Activated CD4-positive, alpha-beta memory T cell treated with anti-CD3 and anti-CD28 coated beads for 36 hours (primary cell): ENCODE data around the gene TAMALIN. TPM values are rescaled to one million over a fixed set of nuclear protein-coding genes. Genes with fewer than 3 reads are reported as not detected.
A peak's percentile ranks its signal among the peaks of the same experiment; 100 is the strongest.

Source experiments
- CTCF ChIA-PET: fragments of 350-600 bp; sonication (Branson Sonifier 250); formaldehyde crosslinking; loops from one replicate; lab custom pipeline; 2021; ENCODE audit warnings: antibody characterized with exemption, inconsistent platforms; lab: Charles Lee
- POLR2A ChIA-PET: fragments of 350-600 bp; sonication (Branson Sonifier 250); formaldehyde crosslinking; loops from one replicate; lab custom pipeline; 2021; ENCODE audit warnings: antibody characterized with exemption; lab: Charles Lee
- DNase-seq: peaks from one replicate; pipeline ENCODE4 v3.0.0-alpha.2; 2020
- H3K27ac Mint-ChIP-seq: one replicate; pipeline ENCODE4 v1.8.0; 2021; ENCODE audit warnings: mixed read lengths
- H3K27me3 Mint-ChIP-seq: one replicate; pipeline ENCODE4 v1.8.0; 2021; ENCODE audit warnings: mixed read lengths
- H3K36me3 Mint-ChIP-seq: one replicate; pipeline ENCODE4 v1.8.0; 2021; ENCODE audit warnings: mixed read lengths
- H3K4me1 Mint-ChIP-seq: one replicate; pipeline ENCODE4 v1.8.0; 2021; ENCODE audit warnings: low read depth, mixed read lengths
- H3K4me3 Mint-ChIP-seq: one replicate; pipeline ENCODE4 v1.8.0; 2021; ENCODE audit warnings: mild to moderate bottlenecking, mixed read lengths
- H3K9me3 Mint-ChIP-seq: one replicate; pipeline ENCODE4 v1.8.0; 2021; ENCODE audit warnings: mixed read lengths
- intact Hi-C: fragments of 100-400 bp; cut with micrococcal nuclease; formaldehyde crosslinking; loops from one replicate; pipeline ENCODE4 v1.15.1; 2023
- total RNA-seq, 2 experiments: library from RNA; stranded (reverse); gene quantifications; one replicate each; pipeline ENCODE4 v1.2.3, GENCODE V29; 2021

Gene TAMALIN
- total RNA-seq, 2 experiments from 2014 or later = 15.1 to 18.7 TPM

DNA sequence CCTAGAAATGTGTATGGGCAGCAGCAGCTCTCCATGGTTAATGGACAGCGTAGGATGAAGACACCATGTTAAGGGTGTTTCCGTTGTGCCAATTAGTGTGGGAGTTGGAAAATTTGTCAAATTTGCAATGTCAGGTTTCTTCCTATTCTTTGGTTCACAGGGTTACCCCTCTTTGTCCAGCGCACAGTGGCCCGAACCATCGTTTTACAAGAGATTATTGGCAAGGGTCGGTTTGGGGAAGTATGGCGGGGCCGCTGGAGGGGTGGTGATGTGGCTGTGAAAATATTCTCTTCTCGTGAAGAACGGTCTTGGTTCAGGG lies 26.0 kb upstream of the TAMALIN start:
- Mint-ChIP-seq H3K4me1 (peaks cover 29% of the 10 kb centered on the region), H3K9me3 (no peaks in the 10 kb centered on the region), H3K36me3 (peaks cover 37% of the 10 kb centered on the region), H3K4me3 (no peak overlapping the region), H3K27me3 (no peaks in the 10 kb centered on the region), H3K27ac (peak overlapping the region; percentile 57)
- intact Hi-C loops = loop anchor here (1.0 kb wide), 1 partner anchor 54 kb away; no protein-coding TSS in a partner anchor
- ChIA-PET CTCF (interaction anchor here (0.6 to 2.2 kb wide), 23 partner anchors 10 to 885 kb away, joined by 3 to 32 read pairs (median 4); partner anchors contain the start of genes ACVRL1 and ANKRD33), POLR2A (interaction anchor here (1.0 kb wide), 1 partner anchor 10 kb away, joined by 3 read pairs; no protein-coding TSS in a partner anchor)
- no peak for DNase-seq

GRCh38 chr12:51984657-51985056 lies 22.1 kb upstream of the TAMALIN start:
- POLR2A ChIA-PET = no interaction called here
- no peak for DNase-seq
- CTCF ChIA-PET = interaction anchor here (1.3 to 2.8 kb wide), 8 partner anchors 9 to 109 kb away, joined by 4 to 13 read pairs (median 7); partner anchors contain the start of gene ATG101
- H3K27ac Mint-ChIP-seq = no peak overlapping the region
- H3K9me3 Mint-ChIP-seq = no peaks in the 10 kb centered on the region
- peaks cover 20% of the 10 kb centered on the region for H3K36me3 Mint-ChIP-seq
- no peaks in the 10 kb centered on the region for H3K27me3 Mint-ChIP-seq
- no peak overlapping the region for H3K4me3 Mint-ChIP-seq
- intact Hi-C loops = no loop called here
- H3K4me1 Mint-ChIP-seq = peaks cover 13% of the 10 kb centered on the region

GRCh38 chr12:51985154-51985835 lies 21.5 kb upstream of the TAMALIN start:
- Mint-ChIP-seq H3K36me3 (peaks cover 20% of the 10 kb centered on the region), H3K9me3 (no peaks in the 10 kb centered on the region)

DNA sequence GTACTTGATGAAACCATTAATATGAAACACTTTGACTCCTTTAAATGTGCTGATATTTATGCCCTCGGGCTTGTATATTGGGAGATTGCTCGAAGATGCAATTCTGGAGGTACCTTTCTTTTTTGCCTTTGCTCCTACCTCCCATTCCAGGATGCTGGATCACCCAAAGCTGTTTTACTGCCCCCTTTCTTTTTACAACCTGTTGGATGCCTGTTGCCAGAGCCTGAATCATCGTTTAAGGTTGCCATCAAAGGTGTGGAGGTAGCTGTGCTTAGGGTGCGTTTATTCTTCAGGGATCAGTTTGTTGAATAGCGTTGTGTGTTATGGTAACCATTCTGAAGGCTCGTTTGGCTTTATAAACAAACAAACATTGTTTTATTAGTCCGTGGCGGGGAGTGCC lies 19.9 kb upstream of the TAMALIN start:
- CTCF ChIA-PET = interaction anchor here (14.4 kb wide), 1 partner anchor 37 kb away, joined by 399 read pairs; no protein-coding TSS in a partner anchor
- Mint-ChIP-seq H3K36me3 (peaks cover 16% of the 10 kb centered on the region), H3K9me3 (no peaks in the 10 kb centered on the region), H3K4me1 (no peaks in the 10 kb centered on the region), H3K4me3 (no peak overlapping the region), H3K27me3 (no peaks in the 10 kb centered on the region), H3K27ac (no peak overlapping the region)
- POLR2A ChIA-PET = no interaction called here
- intact Hi-C loops = no loop called here
- no peak for DNase-seq

More at GRCh38 chr12:51985154-51985835, 21.5 kb upstream of the TAMALIN start:
- no peak for DNase-seq
- Mint-ChIP-seq H3K27me3 (no peaks in the 10 kb centered on the region), H3K27ac (no peak overlapping the region), H3K4me1 (peaks cover 6% of the 10 kb centered on the region), H3K4me3 (no peak overlapping the region)
- intact Hi-C loops = no loop called here
- ChIA-PET POLR2A (interaction anchor here (0.8 kb wide), 1 partner anchor 37 kb away, joined by 3 read pairs; no protein-coding TSS in a partner anchor), CTCF (interaction anchor here (1.5 to 2.8 kb wide), 6 partner anchors 14 to 85 kb away, joined by 4 to 13 read pairs (median 7); partner anchors contain the start of gene ATG101)

GRCh38 chr12:51992246-51992645 lies 14.5 kb upstream of the TAMALIN start:
- peaks cover 5% of the 10 kb centered on the region for H3K4me1 Mint-ChIP-seq
- no peaks in the 10 kb centered on the region for H3K27me3 Mint-ChIP-seq
- ChIA-PET POLR2A (no interaction called here), CTCF (interaction anchor here (0.7 to 14.4 kb wide), 16 partner anchors 11 to 132 kb away, joined by 3 to 399 read pairs (median 6); partner anchors contain the start of genes NR4A1 and TAMALIN)
- no peaks in the 10 kb centered on the region for H3K9me3 Mint-ChIP-seq
- H3K4me3 Mint-ChIP-seq = no peak overlapping the region
- H3K27ac Mint-ChIP-seq = no peak overlapping the region
- peaks cover 2% of the 10 kb centered on the region for H3K36me3 Mint-ChIP-seq
- intact Hi-C loops = no loop called here
- DNase-seq = no peak

DNA sequence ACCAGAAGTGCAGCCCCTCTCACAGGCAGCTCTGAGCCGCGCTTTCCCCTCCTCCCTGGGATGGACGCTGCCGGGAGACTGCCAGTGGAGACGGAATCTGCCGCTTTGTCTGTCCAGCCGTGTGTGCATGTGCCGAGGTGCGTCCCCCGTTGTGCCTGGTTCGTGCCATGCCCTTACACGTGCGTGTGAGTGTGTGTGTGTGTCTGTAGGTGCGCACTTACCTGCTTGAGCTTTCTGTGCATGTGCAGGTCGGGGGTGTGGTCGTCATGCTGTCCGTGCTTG lies 12.3 kb upstream of the TAMALIN start:
- no peak for DNase-seq
- CTCF ChIA-PET = interaction anchor here (0.8 to 14.4 kb wide), 6 partner anchors 10 to 127 kb away, joined by 3 to 399 read pairs (median 12); partner anchors contain the start of gene TAMALIN
- Mint-ChIP-seq H3K36me3 (peaks cover 2% of the 10 kb centered on the region), H3K4me1 (peaks cover 7% of the 10 kb centered on the region), H3K9me3 (no peaks in the 10 kb centered on the region), H3K27me3 (no peaks in the 10 kb centered on the region), H3K4me3 (no peak overlapping the region), H3K27ac (no peak overlapping the region)
- intact Hi-C loops = no loop called here
- POLR2A ChIA-PET = no interaction called here

DNA sequence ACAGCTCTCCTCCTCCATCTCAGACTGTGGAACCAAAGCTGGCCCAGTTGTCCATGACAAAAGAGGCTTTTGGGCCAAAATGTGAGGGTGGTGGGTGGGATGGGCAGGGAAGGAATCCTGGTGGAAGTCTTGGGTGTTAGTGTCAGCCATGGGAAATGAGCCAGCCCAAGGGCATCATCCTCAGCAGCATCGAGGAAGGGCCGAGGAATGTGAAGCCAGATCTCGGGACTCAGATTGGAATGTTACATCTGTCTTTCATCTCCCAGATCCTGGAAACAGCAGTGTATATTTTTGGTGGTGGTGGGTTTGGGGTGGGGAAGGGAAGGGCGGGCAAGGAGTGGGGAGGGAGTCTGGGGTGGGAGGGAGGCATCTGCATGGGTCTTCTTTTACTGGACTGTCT lies 11.8 kb upstream of the TAMALIN start:
- no peaks in the 10 kb centered on the region for H3K9me3 Mint-ChIP-seq

GRCh38 chr12:51997136-51997535 lies 9.6 kb upstream of the TAMALIN start:
- H3K27ac Mint-ChIP-seq = no peak overlapping the region
- CTCF ChIA-PET = interaction anchor here (0.7 to 14.4 kb wide), 2 partner anchors 16 to 27 kb away, joined by 3 to 399 read pairs; no protein-coding TSS in a partner anchor
- H3K9me3 Mint-ChIP-seq = no peaks in the 10 kb centered on the region
- no peaks in the 10 kb centered on the region for H3K27me3 Mint-ChIP-seq
- H3K4me3 Mint-ChIP-seq = no peak overlapping the region
- H3K4me1 Mint-ChIP-seq = peaks cover 7% of the 10 kb centered on the region
- peaks cover 2% of the 10 kb centered on the region for H3K36me3 Mint-ChIP-seq
- POLR2A ChIA-PET = no interaction called here
- DNase-seq = no peak
- intact Hi-C loops = no loop called here

More for the DNA sequence above, 11.8 kb upstream of the TAMALIN start:
- H3K4me3 Mint-ChIP-seq = no peak overlapping the region
- POLR2A ChIA-PET = no interaction called here
- no peaks in the 10 kb centered on the region for H3K27me3 Mint-ChIP-seq
- no peak overlapping the region for H3K27ac Mint-ChIP-seq
- intact Hi-C loops = no loop called here
- H3K4me1 Mint-ChIP-seq = peaks cover 7% of the 10 kb centered on the region
- CTCF ChIA-PET = interaction anchor here (0.8 to 14.4 kb wide), 4 partner anchors 11 to 125 kb away, joined by 3 to 399 read pairs (median 12); no protein-coding TSS in a partner anchor
- no peak for DNase-seq
- peaks cover 2% of the 10 kb centered on the region for H3K36me3 Mint-ChIP-seq

- POLR2A ChIA-PET = interaction anchor here (0.6 to 1.2 kb wide), 3 partner anchors 22 to 107 kb away, joined by 3 to 4 read pairs (median 3); no protein-coding TSS in a partner anchor
- Mint-ChIP-seq H3K27ac (no peak overlapping the region), H3K4me3 (no peak overlapping the region), H3K9me3 (no peaks in the 10 kb centered on the region), H3K36me3 (no peaks in the 10 kb centered on the region), H3K27me3 (peaks cover 2% of the 10 kb centered on the region), H3K4me1 (peaks cover 12% of the 10 kb centered on the region)
- no peak for DNase-seq
- CTCF ChIA-PET = interaction anchor here (0.6 to 8.8 kb wide), 11 partner anchors 10 to 582 kb away, joined by 3 to 168 read pairs (median 5); no protein-coding TSS in a partner anchor
- intact Hi-C loops = no loop called here
Observed at GRCh38 chr12:52003016-52003550, 3.7 kb upstream of the TAMALIN start.

- Mint-ChIP-seq H3K27me3 (peaks cover 2% of the 10 kb centered on the region), H3K4me3 (no peak overlapping the region), H3K9me3 (no peaks in the 10 kb centered on the region), H3K27ac (no peak overlapping the region), H3K4me1 (peaks cover 17% of the 10 kb centered on the region), H3K36me3 (no peaks in the 10 kb centered on the region)
- intact Hi-C loops = no loop called here
- ChIA-PET CTCF (interaction anchor here (0.6 to 8.8 kb wide), 12 partner anchors 11 to 583 kb away, joined by 3 to 168 read pairs (median 5); no protein-coding TSS in a partner anchor), POLR2A (interaction anchor here (0.6 to 1.2 kb wide), 3 partner anchors 22 to 107 kb away, joined by 3 to 4 read pairs (median 3); no protein-coding TSS in a partner anchor)
- no peak for DNase-seq
Observed at GRCh38 chr12:52003591-52003990, 3.2 kb upstream of the TAMALIN start.

DNA sequence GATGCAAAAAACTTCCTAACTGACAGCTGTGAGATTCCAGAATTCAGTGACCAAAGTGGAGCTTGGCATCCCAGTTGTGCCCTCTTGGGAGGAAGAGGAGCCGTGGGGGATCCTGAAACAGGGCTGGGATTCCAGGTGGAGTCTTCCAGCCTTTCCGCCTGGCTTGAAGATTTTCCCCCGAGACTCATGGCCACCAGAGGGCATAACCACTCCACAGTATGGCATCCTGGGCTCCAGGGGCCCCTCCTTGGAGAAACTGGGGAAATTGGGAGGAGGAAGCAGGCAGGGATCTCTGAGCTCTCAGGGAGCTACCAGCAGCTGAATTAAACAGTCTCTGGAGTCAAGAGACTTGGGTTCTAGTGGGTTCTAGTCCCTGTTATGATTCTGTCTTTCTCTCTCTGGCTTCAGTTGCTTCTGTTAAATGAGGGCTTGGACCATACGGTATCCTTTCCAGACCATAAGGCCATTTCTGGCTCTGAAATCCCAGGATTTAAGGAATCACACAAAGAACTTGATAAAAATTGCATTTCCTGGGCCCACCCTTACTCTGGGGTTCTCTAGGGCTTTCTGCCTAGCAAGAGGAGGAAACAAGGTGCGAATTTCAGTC lies 2.6 kb upstream of the TAMALIN start:
- Mint-ChIP-seq H3K4me1 (peaks cover 17% of the 10 kb centered on the region), H3K9me3 (no peaks in the 10 kb centered on the region), H3K27ac (no peak overlapping the region), H3K27me3 (peaks cover 2% of the 10 kb centered on the region), H3K36me3 (no peaks in the 10 kb centered on the region), H3K4me3 (no peak overlapping the region)
- POLR2A ChIA-PET = interaction anchor here (1.2 kb wide), 1 partner anchor 21 kb away, joined by 4 read pairs; no protein-coding TSS in a partner anchor
- peak; percentile 36 for DNase-seq
- CTCF ChIA-PET = interaction anchor here (0.6 to 8.8 kb wide), 10 partner anchors 11 to 215 kb away, joined by 3 to 168 read pairs (median 6); no protein-coding TSS in a partner anchor
- intact Hi-C loops = no loop called here
